Motor neuron (in vitro differentiated cells): Measurements from ENCODE around the gene CHST12. TPM values are rescaled to one million over a fixed set of nuclear protein-coding genes. Genes with fewer than 3 reads are reported as not detected.

Experiments
- ATAC-seq, 8 experiments: fragments of 200-7000 bp; cut with Tn5 transposase; replicated peaks in 6 of 8; 2 replicates each; pipeline ENCODE4 v1.8.0; 2021; ENCODE audit warnings: mild to moderate bottlenecking in 8 of 8, moderate library complexity in 8 of 8
- H3K27ac ChIP-seq, 2 donors: fragments of 250-450 bp; sonication (Bioruptor Pico); 2 replicates each; pipeline ENCODE4 v1.9.0; 2021; ENCODE audit warnings: antibody characterized with exemption in 2 of 2, mild to moderate bottlenecking in 2 of 2, moderate library complexity in 1 of 2
- H3K4me1 ChIP-seq, 2 donors: fragments of 250-450 bp; sonication (Bioruptor Pico); replicated peaks in 1 of 2; 2 replicates each; pipeline ENCODE4 v1.6.1; 2021; ENCODE audit warnings: antibody characterized with exemption in 2 of 2, mild to moderate bottlenecking in 2 of 2, moderate library complexity in 1 of 2
- H3K4me3 ChIP-seq, 5 donors: fragments of 250-450 bp; sonication (Bioruptor Pico); 2 replicates each; pipeline ENCODE4 v1.9.0; 2021; ENCODE audit warnings: antibody characterized with exemption in 5 of 5, mild to moderate bottlenecking in 5 of 5, moderate library complexity in 4 of 5
- WGBS, 10 experiments: fragments of 450-650 bp; shearing (Covaris generic); methylation state at CpG; one replicate each; pipeline ENCODE4 v1.0.0; 2022; 5-methylcytosine and 5-hydroxymethylcytosine counted together
- in situ Hi-C, 9 experiments: fragments of 400-800 bp; cut with MboI; loops; one replicate each; pipeline ENCODE4 v1.15.0; 2021; ENCODE audit warnings: low sequenced_read_pairs in 9 of 9, low pct_unique_long_range_greater_than_20kb in 2 of 9; ENCODE audit not compliant: unreplicated experiment in 9 of 9
- total RNA-seq, 8 experiments: library from RNA; unstranded; fragments of 300-600 nt; gene quantifications; 2 replicates each; pipeline versions ENCODE4 v1.2.3 to v1.2.4, GENCODE V29; 2022

Gene CHST12
- total RNA-seq, 8 experiments from 2014 or later: 4.0 to 10.4 (median 7.3) TPM

GRCh38 chr7:2398506-2398905 is 4.9 kb upstream of the CHST12 start:
- 100% methylated on average over 1 of the region's 4 CpGs; no CpG with 5 or more reads in 7 of the 10 experiments for WGBS, 10 experiments
- no peak overlapping the region for H3K4me3 ChIP-seq
- ATAC-seq: no peak
- in situ Hi-C loops: no loop called here
- peaks cover 7 to 9% of the 10 kb centered on the region in 2 donors for H3K4me1 ChIP-seq
- H3K27ac ChIP-seq: no peak overlapping the region

DNA sequence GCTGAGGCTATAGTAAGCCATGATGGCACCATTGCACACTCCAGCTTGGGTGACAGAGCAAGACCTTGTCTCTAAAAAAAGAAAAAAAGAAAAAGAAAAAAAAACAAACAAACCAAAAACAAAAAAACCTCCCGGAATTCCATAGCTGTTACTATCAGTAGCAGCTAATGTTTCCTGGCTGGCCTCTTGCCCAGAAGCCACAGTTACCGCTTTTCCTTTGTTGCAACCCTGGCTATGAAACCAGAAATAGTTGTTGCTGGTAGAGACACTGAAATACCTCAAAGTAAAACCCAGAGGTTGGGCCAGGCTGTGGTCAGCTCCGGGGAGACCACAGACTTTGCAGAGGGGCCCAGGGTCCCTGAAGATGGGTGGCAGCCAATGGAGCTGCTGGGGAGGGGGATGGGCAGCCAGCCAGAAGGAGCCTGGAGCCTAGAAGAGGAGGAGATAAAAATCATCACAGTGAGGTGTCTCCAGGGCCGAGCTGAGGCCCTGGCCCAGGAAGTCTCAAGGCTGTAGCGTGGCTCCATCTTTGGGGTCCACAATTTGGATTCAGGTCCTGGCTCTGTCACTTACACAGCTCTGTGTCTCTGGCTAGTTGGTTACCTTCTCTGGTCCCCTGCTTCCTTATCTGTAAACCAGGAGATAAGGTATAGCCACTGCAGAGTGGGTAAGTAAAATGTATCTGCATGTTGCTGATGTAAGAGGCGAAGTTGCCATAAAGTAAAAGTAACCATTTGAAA is 3.4 kb upstream of the CHST12 start:
- Histone ChIP-seq H3K4me1 (peaks cover 13 to 16% of the 10 kb centered on the region in 2 donors), H3K27ac (peak overlapping the region; percentile 58 to 61), H3K4me3 (no peak overlapping the region)
- in situ Hi-C loops: no loop called here
- 0 to 67% (median 29%) methylated on average over 1 to 5 of the region's 6 CpGs; no CpG with 5 or more reads in 1 of the 10 experiments for WGBS, 10 experiments
- ATAC-seq: peak in 5 of 8 experiments; percentile 1 to 69 (median 19)

DNA sequence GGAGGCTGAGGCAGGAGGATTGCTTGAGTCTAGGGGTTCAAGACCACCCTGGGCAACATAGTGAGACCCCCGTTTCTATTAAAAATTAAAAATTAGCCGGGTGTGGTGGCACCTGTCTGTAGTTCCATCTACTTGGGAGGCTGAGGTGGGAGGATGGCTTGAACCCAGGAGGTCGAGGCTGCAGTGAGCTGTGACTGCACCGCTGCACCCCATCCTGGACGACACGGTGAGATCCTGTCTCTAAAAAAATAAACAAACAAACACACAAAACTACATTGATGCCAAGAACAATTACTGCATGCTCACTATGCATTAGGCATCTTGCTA is 761 bp upstream of the CHST12 start:
- in situ Hi-C loops: no loop called here
- no peak for ATAC-seq
- peaks cover 20 to 27% of the 10 kb centered on the region in 2 donors for H3K4me1 ChIP-seq
- WGBS, 10 experiments: 10 to 100% (median 74%) methylated on average over 1 to 6 of the region's 6 CpGs; no CpG with 5 or more reads in 4 of the 10 experiments
- peak overlapping the region; percentile 33 to 87 (median 65) for H3K4me3 ChIP-seq
- peak overlapping the region; percentile 44 to 68 for H3K27ac ChIP-seq

DNA sequence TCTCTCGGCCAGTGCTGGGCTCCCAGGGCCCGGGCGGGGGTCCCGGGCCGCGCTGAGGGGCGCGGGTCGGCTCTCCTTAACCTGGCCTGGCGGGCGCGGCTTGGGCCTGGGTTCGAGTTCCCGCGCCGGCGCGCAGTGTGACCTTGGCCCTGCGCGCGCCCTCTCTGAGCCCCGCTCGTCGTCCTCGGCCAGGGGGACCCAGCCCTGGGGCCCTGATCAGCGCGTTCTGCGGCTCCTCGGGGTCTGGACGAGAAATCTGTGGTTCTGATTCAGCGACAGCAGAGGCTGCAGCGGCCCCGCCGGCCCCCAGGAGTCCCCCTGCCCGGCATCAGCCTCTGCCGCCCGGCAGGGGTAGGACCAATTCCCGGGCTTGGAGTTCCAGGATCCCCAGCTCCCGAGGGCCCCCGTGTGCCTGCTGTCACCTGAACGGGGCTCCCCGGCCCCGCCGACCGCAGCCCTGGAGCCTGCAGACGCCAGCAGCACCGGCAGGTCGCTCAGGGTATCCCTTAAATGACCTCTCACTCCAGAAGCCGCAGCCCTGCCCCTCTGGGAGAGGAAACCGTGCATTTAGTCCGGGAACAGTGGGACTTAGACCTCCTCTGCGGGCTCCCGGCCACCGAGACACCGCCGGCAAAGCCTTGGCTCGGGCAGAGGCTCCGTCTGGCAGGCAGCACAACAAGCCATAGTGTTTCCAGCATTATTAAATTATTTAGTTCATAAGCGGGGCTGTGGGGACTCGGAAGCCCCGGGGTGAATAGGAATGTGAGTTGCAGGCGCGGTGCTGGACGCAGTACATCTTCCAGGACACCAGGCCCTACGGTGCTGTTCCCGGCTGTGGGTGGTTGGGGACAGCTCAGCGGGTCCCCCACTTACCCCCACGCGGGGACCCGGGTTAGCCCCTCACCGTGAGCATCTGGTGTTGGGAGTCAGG is 572 bp downstream of the CHST12 start:
- peak overlapping the region; percentile 14 to 52 for H3K27ac ChIP-seq
- peaks cover 20 to 27% of the 10 kb centered on the region in 2 donors for H3K4me1 ChIP-seq
- in situ Hi-C loops: no loop called here
- WGBS, 10 experiments: 0 to 1% (median 0%) methylated on average over 3 to 14 of the region's 71 CpGs; no CpG with 5 or more reads in 7 of the 10 experiments
- H3K4me3 ChIP-seq: peak overlapping the region; percentile 51 to 87 (median 65)
- ATAC-seq: peak; percentile 44 to 72 (median 59)

DNA sequence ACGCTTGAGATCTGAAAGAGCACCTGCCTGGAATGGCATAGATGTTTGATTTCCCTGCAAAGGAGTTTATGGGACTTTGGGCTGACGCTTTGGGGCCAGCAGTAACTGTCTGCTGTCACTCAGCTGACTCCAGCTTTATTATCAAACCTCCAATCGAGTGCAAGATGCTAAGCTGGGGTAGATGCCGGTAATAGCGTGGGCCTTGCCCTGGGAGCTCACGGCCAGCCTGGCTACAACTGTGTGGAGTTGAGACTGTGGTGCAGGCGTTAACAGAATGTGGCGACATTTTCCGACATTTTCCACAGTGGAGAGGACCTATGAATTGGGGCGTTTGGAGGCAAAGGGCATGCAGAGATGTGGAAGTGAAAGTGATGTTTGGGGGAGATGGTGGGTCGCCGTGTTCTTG is 1.3 kb downstream of the CHST12 start:
- 22 to 100% (median 81%) methylated on average over 1 to 7 of the region's 12 CpGs; no CpG with 5 or more reads in 2 of the 10 experiments for WGBS, 10 experiments
- Histone ChIP-seq H3K27ac (peak overlapping the region in 1 of 2 donors; percentile 52), H3K4me3 (peak overlapping the region; percentile 51 to 87 (median 65)), H3K4me1 (peaks cover 20 to 28% of the 10 kb centered on the region in 2 donors)
- peak in 2 of 8 experiments; percentile 4 to 15 for ATAC-seq
- in situ Hi-C loops: no loop called here

DNA sequence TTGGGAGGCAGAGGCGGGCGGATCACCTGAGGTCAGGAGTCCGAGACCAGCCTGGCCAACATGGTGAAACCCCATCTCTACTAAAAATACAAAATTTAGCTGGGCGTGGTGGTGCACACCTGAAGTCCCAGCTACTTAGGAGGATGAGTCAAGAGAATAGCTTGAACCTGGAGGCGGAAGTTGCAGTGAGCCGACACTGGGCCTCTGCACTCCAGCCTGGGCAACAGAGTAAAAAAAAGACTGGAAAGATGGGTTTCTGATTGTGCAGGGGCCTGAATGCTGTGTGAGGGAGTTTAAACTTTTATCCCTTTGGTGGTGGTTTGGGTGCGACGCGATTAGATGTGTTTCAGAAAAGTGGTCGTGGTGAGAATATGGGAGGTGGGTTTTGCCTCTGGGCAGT is 1.8 kb downstream of the CHST12 start:
- no peak for ATAC-seq
- Histone ChIP-seq H3K27ac (no peak overlapping the region), H3K4me1 (peaks cover 16 to 30% of the 10 kb centered on the region in 2 donors), H3K4me3 (no peak overlapping the region)
- in situ Hi-C loops: no loop called here
- WGBS, 10 experiments: 90 to 100% (median 100%) methylated on average over 1 to 4 of the region's 10 CpGs; no CpG with 5 or more reads in 4 of the 10 experiments

DNA sequence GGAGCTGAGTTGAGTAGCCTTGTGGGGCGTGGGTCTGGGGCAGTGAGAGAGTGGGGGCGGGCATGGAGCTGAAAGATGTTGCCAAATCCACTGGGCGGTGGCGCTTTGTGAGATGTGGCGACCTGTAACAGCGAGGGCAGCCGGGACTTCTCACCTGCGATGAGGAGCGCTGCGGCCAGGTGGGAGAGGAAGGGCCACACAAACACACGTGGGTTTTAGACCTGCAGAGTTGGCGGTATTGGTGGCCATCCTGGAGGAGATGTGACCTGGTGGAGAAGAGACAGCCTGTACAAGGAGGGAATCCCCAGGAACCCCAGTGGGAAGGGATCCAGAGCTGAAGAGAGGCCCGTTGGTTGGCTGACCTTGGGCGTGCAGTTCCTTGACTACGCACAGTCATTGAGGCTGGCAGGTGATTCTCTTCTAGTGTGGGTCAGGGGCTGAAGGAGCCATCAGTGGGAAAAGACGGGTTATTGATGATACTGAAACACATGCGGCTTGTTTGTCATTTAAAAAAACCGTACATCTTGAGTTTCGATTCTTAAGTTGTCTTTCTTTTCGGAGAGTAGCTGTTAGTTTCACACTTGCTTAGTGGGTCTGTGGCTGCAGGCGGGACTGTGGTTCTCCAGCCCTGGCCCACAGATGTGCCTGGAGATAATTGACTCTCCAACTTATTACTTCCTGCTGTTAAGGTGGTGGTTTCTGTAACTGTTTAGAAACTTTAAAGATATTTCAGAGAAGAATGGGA is 2.4 kb downstream of the CHST12 start:
- Histone ChIP-seq H3K4me3 (no peak overlapping the region), H3K4me1 (peaks cover 15 to 32% of the 10 kb centered on the region in 2 donors), H3K27ac (no peak overlapping the region)
- WGBS, 10 experiments: 57 to 100% (median 87%) methylated on average over 1 to 7 of the region's 21 CpGs; no CpG with 5 or more reads in 1 of the 10 experiments
- ATAC-seq: no peak
- in situ Hi-C loops: no loop called here

GRCh38 chr7:2409745-2410414 is 6.5 kb downstream of the CHST12 start:
- Histone ChIP-seq H3K27ac (peak overlapping the region in 1 of 2 donors; percentile 22), H3K4me1 (peaks cover 10 to 32% of the 10 kb centered on the region in 2 donors)

GRCh38 chr7:2411049-2411448 is 7.6 kb downstream of the CHST12 start:
- WGBS, 10 experiments: 100% methylated on average over 1 of the region's 1 CpG; no CpG with 5 or more reads in 5 of the 10 experiments
- Histone ChIP-seq H3K4me1 (peaks cover 8 to 24% of the 10 kb centered on the region in 2 donors), H3K4me3 (no peak overlapping the region), H3K27ac (no peak overlapping the region)
- no peak for ATAC-seq
- in situ Hi-C loops: no loop called here

More at GRCh38 chr7:2409745-2410414, 6.5 kb downstream of the CHST12 start:
- H3K4me3 ChIP-seq: no peak overlapping the region
- in situ Hi-C loops: no loop called here
- 51 to 89% (median 67%) methylated on average over 3 to 12 of the region's 15 CpGs for WGBS, 10 experiments
- ATAC-seq: peak in 6 of 8 experiments; percentile 18 to 82 (median 75)

DNA sequence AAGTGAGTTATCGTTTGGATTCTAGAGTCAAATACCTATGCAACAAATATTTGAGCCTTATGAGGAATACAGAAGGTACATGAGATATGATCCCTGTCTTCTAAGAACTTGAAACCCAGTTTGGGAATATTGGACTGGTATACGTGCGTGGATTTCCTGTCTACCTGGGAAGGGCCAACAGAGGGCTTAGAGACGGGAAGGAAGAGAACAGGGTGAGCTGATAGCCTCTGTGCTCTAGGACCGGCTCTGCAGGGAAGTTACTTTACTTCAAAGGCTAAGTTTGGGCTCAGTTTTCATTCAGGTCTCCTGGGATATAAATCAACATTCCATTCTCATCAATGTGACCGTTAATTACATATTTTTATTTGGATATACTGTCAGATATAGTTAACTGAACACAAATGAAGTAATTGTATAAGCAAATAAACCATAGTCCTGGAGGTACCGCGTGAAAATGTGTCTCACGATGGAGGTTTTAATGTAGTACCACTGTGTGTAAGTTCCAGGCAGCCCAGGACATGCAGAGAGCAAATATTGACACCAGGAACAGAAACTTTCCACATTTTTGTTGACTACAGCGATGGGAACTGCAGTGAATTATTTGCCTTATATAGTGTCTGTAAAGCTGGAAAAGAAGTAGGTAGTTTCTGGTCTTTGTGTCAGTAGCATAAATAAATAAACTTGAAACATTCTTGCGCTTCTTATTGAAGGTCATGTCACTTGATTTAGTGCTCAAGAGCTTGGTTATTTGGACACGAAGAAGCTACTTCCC is 8.6 kb downstream of the CHST12 start:
- H3K4me1 ChIP-seq: peaks cover 2 to 20% of the 10 kb centered on the region in 2 donors
- no peak overlapping the region for H3K4me3 ChIP-seq
- H3K27ac ChIP-seq: no peak overlapping the region
- peak in 4 of 8 experiments; percentile 20 to 77 (median 51) for ATAC-seq
- in situ Hi-C loops: no loop called here
- 64 to 95% (median 81%) methylated on average over 3 to 12 of the region's 12 CpGs for WGBS, 10 experiments

GRCh38 chr7:2412587-2413201 is 9.3 kb downstream of the CHST12 start:
- H3K4me1 ChIP-seq: peaks cover 2 to 20% of the 10 kb centered on the region in 2 donors
- no peak overlapping the region for H3K4me3 ChIP-seq
- 38 to 90% (median 79%) methylated on average over 1 to 3 of the region's 3 CpGs; no CpG with 5 or more reads in 3 of the 10 experiments for WGBS, 10 experiments
- no peak overlapping the region for H3K27ac ChIP-seq
- in situ Hi-C loops: no loop called here
- peak in 3 of 8 experiments; percentile 18 to 68 (median 47) for ATAC-seq
